ENCODE data around the gene FRMD4A.

DNA sequence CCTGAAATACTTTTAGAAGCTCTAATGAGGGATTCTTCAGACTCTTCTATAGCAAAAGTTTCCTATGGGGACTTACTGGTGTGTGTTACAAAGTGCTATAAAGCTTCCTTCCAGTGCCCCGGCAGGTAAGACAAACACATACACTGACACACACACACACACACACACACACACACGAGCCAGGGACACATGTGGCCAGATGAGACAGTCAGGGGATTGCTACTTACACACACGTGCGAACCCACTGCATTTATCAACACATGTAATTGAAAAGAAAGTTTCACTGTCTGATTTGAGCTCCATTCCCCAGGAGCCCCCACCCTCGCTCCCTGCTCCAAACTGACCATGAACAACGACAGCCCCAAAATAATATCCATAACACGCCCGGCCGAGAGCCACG is 624.1 kb downstream of the FRMD4A start:
- TF ChIP-seq, protein P1, sequence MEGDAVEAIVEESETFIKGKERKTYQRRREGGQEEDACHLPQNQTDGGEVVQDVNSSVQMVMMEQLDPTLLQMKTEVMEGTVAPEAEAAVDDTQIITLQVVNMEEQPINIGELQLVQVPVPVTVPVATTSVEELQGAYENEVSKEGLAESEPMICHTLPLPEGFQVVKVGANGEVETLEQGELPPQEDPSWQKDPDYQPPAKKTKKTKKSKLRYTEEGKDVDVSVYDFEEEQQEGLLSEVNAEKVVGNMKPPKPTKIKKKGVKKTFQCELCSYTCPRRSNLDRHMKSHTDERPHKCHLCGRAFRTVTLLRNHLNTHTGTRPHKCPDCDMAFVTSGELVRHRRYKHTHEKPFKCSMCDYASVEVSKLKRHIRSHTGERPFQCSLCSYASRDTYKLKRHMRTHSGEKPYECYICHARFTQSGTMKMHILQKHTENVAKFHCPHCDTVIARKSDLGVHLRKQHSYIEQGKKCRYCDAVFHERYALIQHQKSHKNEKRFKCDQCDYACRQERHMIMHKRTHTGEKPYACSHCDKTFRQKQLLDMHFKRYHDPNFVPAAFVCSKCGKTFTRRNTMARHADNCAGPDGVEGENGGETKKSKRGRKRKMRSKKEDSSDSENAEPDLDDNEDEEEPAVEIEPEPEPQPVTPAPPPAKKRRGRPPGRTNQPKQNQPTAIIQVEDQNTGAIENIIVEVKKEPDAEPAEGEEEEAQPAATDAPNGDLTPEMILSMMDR (IDR thresholded peaks at IDR 0.05), result no peak
- no peak for TF ChIP-seq POLR2AphosphoS5 (IDR thresholded peaks at IDR 0.05)

Measured in upper lobe of left lung (tissue), 4 donors.